ENCODE results near the gene MRTO4. TPM values are rescaled to one million over a fixed set of nuclear protein-coding genes. Genes with fewer than 3 reads are reported as not detected.
"Not testable (repeated sequence)": the region's sequence is repeated elsewhere in the genome, so short reads cannot be mapped to it uniquely, and the experiment has no call there.

MRTO4 gene
- polyA plus RNA-seq, 4 donors, result 27.0 to 29.3 (median 28.2) TPM

- DNase-seq (ENCODE audit: low read depth in 4 of 4, low spot score in 3 of 4), result not testable (repeated sequence)
Observed at GRCh38 chr1:19269427-19270342, 18.1 kb downstream of the MRTO4 start.

DNA sequence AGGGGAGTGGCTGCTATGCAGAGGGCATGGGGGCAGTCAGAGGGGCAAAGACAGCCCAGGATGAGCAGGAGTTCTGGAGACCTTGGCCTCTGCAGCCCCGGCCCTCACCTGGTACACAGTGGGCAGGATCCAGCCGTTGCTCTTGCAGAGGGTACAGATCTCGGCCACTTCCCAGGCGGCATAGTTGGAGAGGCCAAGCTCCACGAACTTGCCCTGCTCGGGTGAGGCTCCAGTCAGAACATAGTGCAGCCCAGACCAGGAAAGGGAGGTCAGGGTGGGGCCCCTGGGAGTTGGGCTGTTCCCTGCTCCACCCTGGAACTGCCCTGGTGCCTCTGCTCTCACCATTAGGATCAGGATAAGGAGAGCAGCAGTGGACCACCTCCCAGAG lies 18.7 kb downstream of the MRTO4 start:
- DNase-seq (ENCODE audit: low read depth in 4 of 4, low spot score in 3 of 4), result not testable (repeated sequence)

GRCh38 chr1:19272064-19272463 lies 20.5 kb downstream of the MRTO4 start:
- no peak for DNase-seq (ENCODE audit: low read depth in 4 of 4, low spot score in 3 of 4)

- no peak for DNase-seq (ENCODE audit: low read depth in 4 of 4, low spot score in 3 of 4)
Observed at GRCh38 chr1:19273106-19273843, 21.7 kb downstream of the MRTO4 start.

DNA sequence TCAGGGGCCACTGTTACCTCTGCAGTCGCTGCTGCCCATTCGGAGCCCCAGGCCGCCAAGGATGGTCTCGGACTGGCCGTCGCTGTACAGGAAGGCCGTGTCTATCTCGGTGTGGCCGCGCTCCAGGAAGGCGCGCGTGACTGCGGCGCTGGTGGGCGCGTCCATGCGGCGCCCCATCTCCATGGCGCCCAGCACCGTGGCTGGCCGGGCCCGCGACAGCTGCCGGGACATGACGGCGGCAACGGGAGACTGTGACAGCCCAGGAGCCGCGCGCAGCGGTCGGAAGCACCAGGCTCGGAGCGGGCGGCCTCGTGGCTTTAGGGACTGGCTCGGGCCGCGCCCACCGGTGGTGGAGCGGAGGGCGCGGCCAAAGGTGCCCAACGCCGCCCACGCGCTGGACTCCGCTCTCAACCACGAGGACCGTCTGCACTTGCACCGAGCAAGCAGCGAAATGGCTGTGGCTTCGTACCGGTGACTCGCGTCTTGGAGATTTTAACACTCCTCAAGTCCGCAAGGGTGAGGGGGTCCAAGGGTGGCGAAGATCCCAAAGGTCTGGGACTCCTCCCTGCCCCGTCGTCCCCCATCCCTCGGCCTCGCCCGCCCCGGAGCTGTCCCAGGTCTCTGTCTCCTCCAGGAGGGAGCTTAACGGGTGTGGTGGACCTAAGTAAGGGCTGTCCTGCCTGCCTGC lies 22.4 kb downstream of the MRTO4 start:
- not testable (repeated sequence) for DNase-seq (ENCODE audit: low read depth in 4 of 4, low spot score in 3 of 4)

DNA sequence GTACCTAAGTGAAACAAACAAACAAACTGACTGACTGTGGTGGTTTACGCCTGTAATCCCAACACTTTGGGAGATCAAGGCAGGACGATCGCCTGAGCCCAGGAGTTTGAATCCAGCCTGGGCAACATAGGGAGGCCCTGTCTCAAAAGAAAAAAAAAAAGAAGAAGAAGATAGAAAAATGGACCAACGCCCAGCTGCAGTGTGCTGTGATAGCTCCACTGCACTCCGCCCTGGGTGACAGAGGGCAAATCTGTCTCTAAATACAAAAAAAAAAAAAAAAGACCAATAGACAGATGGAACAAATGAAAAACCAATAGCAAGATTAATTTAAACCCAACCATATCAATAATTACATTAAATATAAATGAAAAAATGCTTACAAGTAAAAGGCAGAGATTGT lies 23.0 kb downstream of the MRTO4 start:
- no peak for DNase-seq (ENCODE audit: low read depth in 4 of 4, low spot score in 3 of 4)

- DNase-seq (ENCODE audit: low read depth in 4 of 4, low spot score in 3 of 4), result no peak
Observed at GRCh38 chr1:19283891-19284290, 32.3 kb downstream of the MRTO4 start.

- DNase-seq (ENCODE audit: low read depth in 4 of 4, low spot score in 3 of 4), result no peak
Observed at GRCh38 chr1:19284881-19285280, 33.3 kb downstream of the MRTO4 start.

DNA sequence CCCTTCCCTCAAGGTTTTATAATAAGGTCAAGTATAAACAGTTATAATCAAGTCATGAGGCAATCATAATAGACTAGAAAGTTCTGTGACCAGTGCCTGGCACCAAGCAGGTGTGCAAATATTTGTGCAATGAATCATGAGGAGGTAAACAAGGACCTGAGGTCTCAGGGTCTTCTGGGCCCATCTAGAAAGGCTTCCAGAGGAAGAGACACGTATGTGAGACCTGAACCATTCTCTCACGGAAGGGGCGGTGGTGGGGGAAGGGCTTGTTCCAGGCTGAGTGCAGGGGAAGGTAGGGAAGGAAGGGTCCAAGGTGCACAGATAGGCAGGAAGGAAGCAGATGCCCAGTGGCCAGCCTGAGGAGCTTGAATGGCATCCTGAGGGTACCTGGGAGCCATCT lies 33.8 kb downstream of the MRTO4 start:
- DNase-seq (ENCODE audit: low read depth in 4 of 4, low spot score in 3 of 4), result not testable (repeated sequence)

- DNase-seq (ENCODE audit: low read depth in 4 of 4, low spot score in 3 of 4), result not testable (repeated sequence)
Observed at GRCh38 chr1:19285807-19286206, 34.2 kb downstream of the MRTO4 start.

GRCh38 chr1:19287436-19288185 lies 36.0 kb downstream of the MRTO4 start:
- DNase-seq (ENCODE audit: low read depth in 4 of 4, low spot score in 3 of 4), result no peak

DNA sequence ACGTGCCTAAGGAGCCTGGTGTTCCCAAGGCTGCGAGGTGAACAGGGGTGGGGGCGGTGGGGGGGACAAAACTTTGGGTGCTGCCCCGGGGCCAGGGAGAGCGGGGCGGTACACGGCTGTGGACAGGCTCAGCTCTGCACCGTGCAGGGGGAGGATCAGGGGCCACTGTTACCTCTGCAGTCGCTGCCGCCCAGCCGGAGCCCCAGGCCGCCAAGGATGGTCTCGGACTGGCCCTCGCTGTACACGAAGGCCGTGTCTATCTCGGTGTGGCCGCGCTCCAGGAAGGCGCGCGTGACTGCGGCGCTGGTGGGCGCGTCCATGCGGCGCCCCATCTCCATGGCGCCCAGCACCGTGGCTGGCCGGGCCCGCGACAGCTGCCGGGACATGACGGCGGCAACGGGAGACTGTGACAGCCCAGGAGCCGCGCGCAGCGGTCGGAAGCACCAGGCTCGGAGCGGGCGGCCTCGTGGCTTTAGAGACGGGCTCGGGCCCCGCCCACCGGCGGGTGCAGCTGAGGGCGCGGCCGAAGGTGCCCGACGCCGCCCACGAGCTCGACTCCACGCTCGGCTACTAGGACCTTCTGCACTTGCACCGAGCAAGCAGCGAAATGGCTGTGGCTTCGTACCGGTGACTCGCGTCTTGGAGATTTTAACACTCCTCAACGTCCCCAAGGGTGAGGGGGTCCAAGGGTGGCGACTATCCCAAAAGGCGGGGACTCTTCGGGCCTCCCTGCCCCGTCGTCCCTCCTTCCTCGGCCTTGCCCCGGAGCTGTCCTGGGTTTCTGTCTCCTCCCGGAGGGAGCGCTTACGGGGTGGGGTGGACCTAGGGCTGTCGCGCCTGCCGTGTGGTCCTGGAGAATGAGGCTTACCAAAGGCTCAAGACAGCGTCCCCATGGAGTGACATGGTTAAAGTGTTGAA lies 37.0 kb downstream of the MRTO4 start, which contains the start of gene AKR7A3:
Gene AKR7A3 (minus strand): TSS at position 447 of the 918 bp plus-strand sequence. CDS start 61 bp downstream, at position 386.
- not testable (repeated sequence) for DNase-seq (ENCODE audit: low read depth in 4 of 4, low spot score in 3 of 4)

GRCh38 chr1:19289244-19289643 lies 37.6 kb downstream of the MRTO4 start:
- DNase-seq (ENCODE audit: low read depth in 4 of 4, low spot score in 3 of 4), result no peak

DNA sequence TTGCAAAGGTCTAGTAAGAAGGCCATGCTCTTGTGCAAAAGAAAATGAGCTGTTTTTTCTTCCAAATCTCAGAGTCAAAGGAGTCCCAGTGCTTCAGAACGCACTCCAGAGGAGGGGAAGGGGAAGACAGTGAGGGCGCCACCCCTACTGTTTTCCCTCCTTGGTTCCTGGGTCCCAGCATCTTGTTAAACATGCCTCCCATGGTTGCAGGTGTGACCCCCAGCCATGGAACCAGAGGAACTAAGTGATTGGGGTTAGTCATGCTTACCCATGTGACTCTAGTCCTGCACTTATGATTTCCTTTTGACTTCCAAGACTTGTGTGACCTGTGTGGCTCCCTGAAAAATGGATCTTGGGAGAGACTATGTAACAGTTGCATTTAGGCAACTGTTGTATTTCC lies 43.0 kb downstream of the MRTO4 start:
- DNase-seq (ENCODE audit: low read depth in 4 of 4, low spot score in 3 of 4), result no peak

- no peak for DNase-seq (ENCODE audit: low read depth in 4 of 4, low spot score in 3 of 4)
Observed at GRCh38 chr1:19300211-19300610, 48.6 kb downstream of the MRTO4 start.

DNA sequence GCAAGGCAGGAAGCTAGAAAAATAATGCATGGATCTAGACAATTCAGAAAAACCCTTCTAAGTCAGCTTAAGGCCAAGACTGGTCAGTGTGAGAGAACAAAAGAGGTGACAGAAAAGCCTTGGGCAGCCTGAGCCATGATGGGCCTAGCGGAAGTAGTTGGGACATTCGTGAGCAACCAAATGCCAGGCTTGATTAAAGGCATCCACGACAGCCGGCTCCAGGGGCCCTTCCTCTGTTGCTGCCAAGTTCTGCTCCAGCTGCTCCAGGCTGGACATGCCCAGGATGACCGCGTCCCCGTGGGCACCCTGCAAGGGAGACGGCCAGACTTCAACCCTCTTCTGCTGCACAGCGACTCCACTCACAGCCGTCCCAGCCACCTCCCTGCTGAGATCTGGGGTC lies 52.5 kb downstream of the MRTO4 start:
- DNase-seq (ENCODE audit: low read depth in 4 of 4, low spot score in 3 of 4), result not testable (repeated sequence)

GRCh38 chr1:19305880-19306279 lies 54.3 kb downstream of the MRTO4 start:
- DNase-seq (ENCODE audit: low read depth in 4 of 4, low spot score in 3 of 4), result no peak

- DNase-seq (ENCODE audit: low read depth in 4 of 4, low spot score in 3 of 4), result no peak
Observed at GRCh38 chr1:19306941-19307340, 55.3 kb downstream of the MRTO4 start.
